Immature natural killer cell (primary cell): ENCODE data around the gene FTH1. TPM values are rescaled to one million over a fixed set of nuclear protein-coding genes. Genes with fewer than 3 reads are reported as not detected.
"Not testable (repeated sequence)": the region's sequence is repeated elsewhere in the genome, so short reads cannot be mapped to it uniquely, and the experiment has no call there.

Source experiments
- DNase-seq, 3 donors: peaks; one replicate each; pipeline ENCODE4 v3.0.0; 2022; ENCODE audit warnings: mixed read lengths in 1 of 3
- H3K27ac Mint-ChIP-seq, 6 donors: one replicate each; pipeline ENCODE4 v1.8.0; 2020; ENCODE audit warnings: mixed read lengths in 6 of 6, mild to moderate bottlenecking in 5 of 6, inconsistent platforms in 4 of 6, moderate library complexity in 3 of 6
- H3K27me3 Mint-ChIP-seq, 3 donors: one replicate each; pipeline ENCODE4 v1.8.0; 2020 to 2021; ENCODE audit warnings: low read depth in 3 of 3, mild to moderate bottlenecking in 3 of 3, mixed read lengths in 3 of 3, moderate library complexity in 3 of 3, inconsistent platforms in 1 of 3
- H3K36me3 Mint-ChIP-seq, 3 donors: one replicate each; pipeline ENCODE4 v1.8.0; 2020; ENCODE audit warnings: mixed read lengths in 3 of 3, inconsistent platforms in 2 of 3, mild to moderate bottlenecking in 2 of 3
- H3K4me1 Mint-ChIP-seq, 2 donors: one replicate each; pipeline ENCODE4 v1.8.0; 2020; ENCODE audit warnings: inconsistent platforms in 2 of 2, mild to moderate bottlenecking in 2 of 2, mixed read lengths in 2 of 2, moderate library complexity in 1 of 2
- H3K4me3 Mint-ChIP-seq, 5 donors: one replicate each; pipeline ENCODE4 v1.8.0; 2020; ENCODE audit warnings: mild to moderate bottlenecking in 5 of 5, mixed read lengths in 5 of 5, inconsistent platforms in 3 of 5, moderate library complexity in 3 of 5
- H3K9me3 Mint-ChIP-seq, 6 donors: one replicate each; pipeline ENCODE4 v1.8.0; 2020; ENCODE audit warnings: mild to moderate bottlenecking in 6 of 6, mixed read lengths in 6 of 6, inconsistent platforms in 4 of 6, moderate library complexity in 3 of 6
- polyA plus RNA-seq, 3 donors: library from polyadenylated mRNA; unstranded; fragments of 300-500 nt; fragmentation: Illumina TruSeq; gene quantifications; one replicate each; pipeline ENCODE4 v1.2.3, GENCODE V29; 2021

Gene FTH1
- polyA plus RNA-seq, 3 donors from 2014 or later = 1,906 to 2,262 (median 2,182) TPM

- DNase-seq = no peak
- no peak overlapping the region for H3K4me3 Mint-ChIP-seq
- no peaks in the 10 kb centered on the region for H3K36me3 Mint-ChIP-seq
- H3K27me3 Mint-ChIP-seq = peaks cover 0 to 10% (median 10%) of the 10 kb centered on the region in 3 donors
- H3K4me1 Mint-ChIP-seq = peaks cover 4 to 8% of the 10 kb centered on the region in 2 donors
- no peaks in the 10 kb centered on the region for H3K9me3 Mint-ChIP-seq
- peak overlapping the region in 1 of 6 donors; percentile 53 for H3K27ac Mint-ChIP-seq
Measured at GRCh38 chr11:61973476-61974162, 6.2 kb upstream of the FTH1 start.

GRCh38 chr11:61972672-61973475 is 5.4 kb upstream of the FTH1 start:
- Mint-ChIP-seq H3K9me3 (no peaks in the 10 kb centered on the region), H3K27ac (peak overlapping the region in 3 of 6 donors; percentile 0 to 53 (median 23)), H3K36me3 (no peaks in the 10 kb centered on the region), H3K27me3 (peaks cover 6 to 18% (median 16%) of the 10 kb centered on the region in 3 donors), H3K4me3 (no peak overlapping the region), H3K4me1 (peaks cover 11 to 15% of the 10 kb centered on the region in 2 donors)
- DNase-seq = no peak

GRCh38 chr11:61972112-61972671 is 4.8 kb upstream of the FTH1 start:
- H3K27me3 Mint-ChIP-seq = peaks cover 11 to 25% (median 19%) of the 10 kb centered on the region in 3 donors
- H3K27ac Mint-ChIP-seq = peak overlapping the region in 3 of 6 donors; percentile 0 to 23 (median 21)
- peaks cover 11 to 16% of the 10 kb centered on the region in 2 donors for H3K4me1 Mint-ChIP-seq

GRCh38 chr11:61971248-61972111 is 4.0 kb upstream of the FTH1 start:
- peak in 2 of 3 donors; percentile 17 to 26 for DNase-seq
- Mint-ChIP-seq H3K36me3 (no peaks in the 10 kb centered on the region), H3K9me3 (no peaks in the 10 kb centered on the region), H3K27me3 (peaks cover 16 to 31% (median 24%) of the 10 kb centered on the region in 3 donors), H3K4me1 (peaks cover 13 to 19% of the 10 kb centered on the region in 2 donors), H3K27ac (peak overlapping the region in 4 of 6 donors; percentile 21 to 81 (median 32)), H3K4me3 (no peak overlapping the region)

More at GRCh38 chr11:61972112-61972671, 4.8 kb upstream of the FTH1 start:
- Mint-ChIP-seq H3K36me3 (no peaks in the 10 kb centered on the region), H3K9me3 (no peaks in the 10 kb centered on the region), H3K4me3 (no peak overlapping the region)
- DNase-seq = no peak

- H3K4me3 Mint-ChIP-seq = no peak overlapping the region
- peaks cover 27 to 33% of the 10 kb centered on the region in 2 donors for H3K4me1 Mint-ChIP-seq
- peaks cover 21 to 40% (median 31%) of the 10 kb centered on the region in 3 donors for H3K27me3 Mint-ChIP-seq
Measured at GRCh38 chr11:61969838-61970662, 2.6 kb upstream of the FTH1 start.

GRCh38 chr11:61969391-61969758 is 1.9 kb upstream of the FTH1 start:
- DNase-seq = no peak
- Mint-ChIP-seq H3K36me3 (peaks cover 8 to 11% (median 11%) of the 10 kb centered on the region in 3 donors), H3K27ac (peak overlapping the region; percentile 14 to 94 (median 86)), H3K4me1 (peaks cover 32 to 40% of the 10 kb centered on the region in 2 donors), H3K4me3 (peak overlapping the region; percentile 18 to 82 (median 62)), H3K9me3 (no peaks in the 10 kb centered on the region), H3K27me3 (peaks cover 24 to 43% (median 33%) of the 10 kb centered on the region in 3 donors)

More at GRCh38 chr11:61969838-61970662, 2.6 kb upstream of the FTH1 start:
- Mint-ChIP-seq H3K27ac (peak overlapping the region in 5 of 6 donors; percentile 2 to 94 (median 53)), H3K36me3 (peaks cover under 1 to 6% (median 5%) of the 10 kb centered on the region in 3 donors), H3K9me3 (no peaks in the 10 kb centered on the region)
- no peak for DNase-seq

GRCh38 chr11:61968758-61969390 is 1.4 kb upstream of the FTH1 start:
- Mint-ChIP-seq H3K9me3 (no peaks in the 10 kb centered on the region), H3K27me3 (peaks cover 29 to 43% (median 35%) of the 10 kb centered on the region in 3 donors), H3K4me3 (peak overlapping the region; percentile 90 to 95 (median 93)), H3K4me1 (peaks cover 36 to 45% of the 10 kb centered on the region in 2 donors), H3K36me3 (peaks cover 13 to 16% (median 14%) of the 10 kb centered on the region in 3 donors), H3K27ac (peak overlapping the region; percentile 85 to 96 (median 94))
- no peak for DNase-seq

GRCh38 chr11:61967924-61968757 is 707 bp upstream of the FTH1 start:
- peaks cover 35 to 47% (median 42%) of the 10 kb centered on the region in 3 donors for H3K27me3 Mint-ChIP-seq
- peaks cover 44 to 52% of the 10 kb centered on the region in 2 donors for H3K4me1 Mint-ChIP-seq
- peaks cover 19 to 23% (median 21%) of the 10 kb centered on the region in 3 donors for H3K36me3 Mint-ChIP-seq
- DNase-seq = peak; percentile 47
- peak overlapping the region; percentile 85 to 96 (median 94) for H3K27ac Mint-ChIP-seq
- no peaks in the 10 kb centered on the region for H3K9me3 Mint-ChIP-seq
- H3K4me3 Mint-ChIP-seq = peak overlapping the region; percentile 90 to 95 (median 93)

GRCh38 chr11:61966734-61967115 is 709 bp downstream of the FTH1 start:
- H3K4me3 Mint-ChIP-seq = peak overlapping the region; percentile 93 to 95 (median 93)

GRCh38 chr11:61964666-61965271 is 2.7 kb downstream of the FTH1 start:
- Mint-ChIP-seq H3K27me3 (peaks cover 41 to 49% (median 45%) of the 10 kb centered on the region in 3 donors), H3K36me3 (peaks cover 19 to 23% (median 21%) of the 10 kb centered on the region in 3 donors), H3K27ac (peak overlapping the region; percentile 58 to 94 (median 80)), H3K4me1 (peaks cover 52 to 61% of the 10 kb centered on the region in 2 donors), H3K4me3 (peak overlapping the region; percentile 93 to 95 (median 93))
- peak in 2 of 3 donors; percentile 22 to 39 for DNase-seq
- H3K9me3 Mint-ChIP-seq = not testable (repeated sequence)

More at GRCh38 chr11:61966734-61967115, 709 bp downstream of the FTH1 start:
- H3K27ac Mint-ChIP-seq = peak overlapping the region; percentile 93 to 98 (median 95)
- H3K27me3 Mint-ChIP-seq = peaks cover 41 to 49% (median 48%) of the 10 kb centered on the region in 3 donors
- peaks cover 50 to 61% of the 10 kb centered on the region in 2 donors for H3K4me1 Mint-ChIP-seq
- peaks cover 19 to 23% (median 21%) of the 10 kb centered on the region in 3 donors for H3K36me3 Mint-ChIP-seq
- DNase-seq = peak in 2 of 3 donors; percentile 50 to 51
- no peaks in the 10 kb centered on the region for H3K9me3 Mint-ChIP-seq
